Amygdala (tissue), 56 donors: ENCODE data around the gene ELOVL2.
"Not testable (repeated sequence)": the region's sequence is repeated elsewhere in the genome, so short reads cannot be mapped to it uniquely, and the experiment has no call there.

Experiments used
- DNase-seq, 56 donors: peaks; one replicate each; lab custom pipeline; 2025; lab: John Stamatoyannopoulos, UW

ELOVL2 gene

DNA sequence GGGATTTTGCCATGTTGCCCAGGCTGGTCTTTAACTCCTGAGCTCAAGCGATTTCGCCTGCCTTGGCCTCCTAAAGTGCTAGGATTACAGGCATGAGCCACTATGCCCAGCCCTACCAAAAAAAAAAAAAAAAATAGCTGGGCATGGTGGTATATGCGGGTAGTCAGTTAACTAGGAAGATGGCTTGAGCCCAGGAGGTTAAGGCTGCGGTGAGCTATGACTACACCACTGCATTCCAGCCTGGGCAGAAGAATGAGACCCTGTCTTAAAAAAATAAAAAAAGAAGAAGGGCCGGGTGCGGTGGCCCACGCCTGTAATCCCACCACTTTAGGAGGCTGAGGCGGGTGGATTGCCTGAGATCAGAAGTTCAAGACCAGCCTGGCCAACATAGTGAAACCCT lies 50.2 kb downstream of the ELOVL2 start:
- no peak for DNase-seq

DNA sequence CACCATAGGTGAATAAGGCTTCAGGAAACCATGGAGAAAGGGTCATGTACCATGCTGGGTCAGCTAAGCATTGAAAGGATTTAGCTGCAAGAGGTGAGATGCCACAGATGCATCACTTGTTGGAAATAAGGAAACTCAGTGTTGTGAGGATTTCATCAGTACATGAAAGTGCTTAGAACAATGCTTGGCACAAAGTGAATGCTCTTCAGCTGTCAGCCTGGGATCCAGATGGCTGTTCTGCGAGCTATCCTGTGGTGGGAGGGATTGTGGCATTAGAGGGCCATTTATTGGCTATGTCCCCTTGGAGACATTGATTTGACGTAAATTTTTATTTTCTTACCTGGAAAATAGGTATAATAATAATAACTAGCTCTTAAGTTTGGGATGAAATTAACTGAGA lies 53.0 kb downstream of the ELOVL2 start:
- DNase-seq = no peak

DNA sequence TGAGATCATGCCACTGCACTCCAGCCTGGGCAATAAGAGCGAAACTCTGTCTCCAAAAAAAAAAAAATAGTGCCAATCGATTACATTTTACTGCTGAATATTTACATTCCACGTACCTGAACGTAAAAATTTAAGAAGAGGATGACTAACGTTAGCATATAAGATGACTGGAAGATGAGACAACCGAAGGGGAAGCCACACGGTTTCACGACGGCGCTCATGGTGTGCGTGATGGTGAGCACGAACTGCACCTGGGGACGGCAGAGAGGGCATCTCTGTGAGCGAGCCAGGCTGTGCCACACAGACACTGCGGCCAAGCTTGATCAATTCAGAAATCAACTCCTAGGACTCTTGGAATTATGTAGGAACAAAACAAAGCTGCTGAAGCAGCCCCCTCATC lies 54.5 kb downstream of the ELOVL2 start:
- no peak for DNase-seq

DNA sequence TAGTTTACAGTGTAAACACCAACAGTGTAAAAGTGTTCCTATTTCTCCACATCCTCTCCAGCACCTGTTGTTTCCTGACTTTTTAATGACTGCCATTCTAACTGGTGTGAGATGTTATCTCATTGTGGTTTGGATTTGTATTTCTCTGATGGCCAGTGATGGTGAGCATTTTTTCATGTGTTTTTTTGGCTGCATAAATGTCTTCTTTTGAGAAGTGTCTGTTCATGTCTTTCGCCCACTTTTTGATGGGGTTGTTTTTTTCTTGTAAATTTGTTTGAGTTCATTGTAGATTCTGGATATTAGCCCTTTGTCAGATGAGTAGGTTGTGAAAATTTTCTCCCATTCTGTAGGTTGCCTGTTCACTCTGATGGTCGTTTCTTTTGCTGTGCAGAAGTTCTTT lies 59.1 kb downstream of the ELOVL2 start:
- DNase-seq = not testable (repeated sequence)

DNA sequence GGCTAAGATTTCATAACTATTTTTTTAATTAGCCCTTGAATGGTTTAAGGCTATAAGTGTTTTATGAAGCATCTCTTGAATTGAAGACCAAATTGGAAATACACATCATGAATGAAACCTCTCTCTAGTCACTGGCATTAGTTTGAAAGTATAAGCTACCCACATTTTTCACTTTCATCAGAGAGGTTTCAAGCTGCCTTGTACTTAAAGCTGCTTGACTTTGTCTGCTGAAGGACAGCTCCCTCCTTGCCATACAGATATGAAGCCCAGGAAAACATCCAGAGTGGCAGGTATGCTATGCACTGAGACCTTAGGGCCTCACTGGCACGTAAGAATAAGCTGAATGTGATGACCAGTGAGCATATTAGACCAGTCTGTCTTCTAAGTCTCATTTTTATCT lies 62.7 kb downstream of the ELOVL2 start:
- no peak for DNase-seq

DNA sequence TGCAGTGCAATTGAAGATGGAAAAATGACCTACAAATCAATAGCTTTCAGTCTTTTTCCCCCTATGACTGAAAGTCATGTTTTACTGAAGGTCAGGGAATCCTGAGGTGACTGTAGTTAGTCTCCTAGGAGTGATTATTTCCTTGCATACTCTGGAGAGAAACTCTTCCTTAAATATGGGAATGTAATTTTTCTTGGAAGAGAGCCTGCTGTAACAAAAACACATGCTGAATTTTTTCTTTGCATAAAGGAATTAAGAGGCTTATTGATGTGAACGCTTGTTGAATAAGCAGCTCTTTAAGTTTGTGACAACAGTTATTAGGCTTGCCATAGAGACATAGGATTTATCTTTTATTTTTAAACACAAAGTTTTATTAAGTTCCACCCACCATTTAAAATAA lies 64.5 kb downstream of the ELOVL2 start:
- no peak for DNase-seq

DNA sequence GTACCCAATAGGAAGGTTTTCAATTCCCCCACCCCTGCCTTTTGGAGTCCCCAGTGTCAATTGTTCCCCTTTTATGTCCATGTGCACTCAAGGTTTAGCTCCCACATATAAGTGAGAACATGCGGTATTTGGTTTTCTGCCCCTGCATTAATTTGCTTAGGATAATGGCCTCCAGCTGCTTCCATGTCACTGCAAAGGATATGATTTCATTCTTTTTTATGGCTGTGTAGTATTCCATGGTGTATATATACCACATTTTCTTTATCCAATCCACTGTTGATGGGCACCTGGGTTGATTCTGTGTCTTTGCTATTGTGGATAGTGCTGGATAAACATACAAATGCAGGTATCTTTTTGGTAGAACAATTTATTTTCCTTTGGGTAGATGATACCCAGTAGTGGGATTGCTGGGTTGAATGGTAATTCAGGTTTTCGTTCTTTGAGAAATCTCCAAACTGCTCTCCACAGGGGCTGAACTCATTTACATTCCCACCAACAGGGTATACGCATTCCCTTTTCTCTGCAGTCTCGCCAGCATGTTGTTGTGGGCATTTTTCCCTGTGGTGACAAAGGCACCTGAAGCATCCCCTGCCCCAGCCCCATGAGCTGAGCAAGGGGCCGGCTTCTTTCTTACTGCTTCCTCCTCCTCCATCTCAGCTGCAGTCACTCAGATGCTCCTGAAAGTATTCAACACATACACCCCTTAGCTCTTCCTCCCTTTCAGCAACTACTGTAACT lies 66.7 kb downstream of the ELOVL2 start:
- DNase-seq = no peak

DNA sequence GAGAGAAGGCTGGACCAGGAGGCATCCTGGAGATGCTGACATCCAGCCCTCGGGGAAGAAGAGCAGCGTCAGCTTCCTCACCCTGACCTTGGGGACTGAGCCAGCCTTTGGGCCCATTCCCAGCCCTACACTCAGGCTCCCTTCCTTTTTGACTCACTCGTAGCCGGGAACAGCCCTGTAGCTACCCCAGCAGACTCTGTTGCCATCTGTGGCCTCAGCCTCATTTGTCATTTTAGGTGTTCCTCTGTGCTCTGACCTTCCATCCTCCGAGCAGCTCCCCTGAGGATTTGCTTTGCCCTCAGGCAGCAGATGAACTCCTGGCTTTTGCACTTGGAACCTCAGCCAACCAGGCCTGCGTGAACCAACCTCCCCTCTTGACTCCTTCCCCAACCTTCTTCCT lies 67.5 kb downstream of the ELOVL2 start:
- DNase-seq = no peak

DNA sequence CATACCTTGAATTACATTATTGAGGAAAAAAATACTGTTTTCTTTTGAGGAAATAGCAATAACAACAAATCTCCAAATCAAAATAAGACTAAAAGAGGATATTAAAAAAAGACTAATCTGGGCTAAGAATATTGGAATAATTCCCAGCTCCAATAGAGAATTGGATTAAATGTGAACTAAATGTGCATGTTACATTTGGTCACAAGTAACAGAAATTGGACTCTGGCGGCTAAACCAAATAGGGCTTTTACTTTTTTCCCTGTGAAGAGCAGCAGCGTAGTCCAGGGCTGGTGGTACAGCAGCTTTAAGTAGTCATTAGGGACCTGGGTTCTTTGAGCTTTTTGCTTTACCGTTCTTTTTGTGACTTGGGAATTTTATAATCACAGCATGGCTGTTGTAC lies 71.9 kb downstream of the ELOVL2 start:
- no peak for DNase-seq

DNA sequence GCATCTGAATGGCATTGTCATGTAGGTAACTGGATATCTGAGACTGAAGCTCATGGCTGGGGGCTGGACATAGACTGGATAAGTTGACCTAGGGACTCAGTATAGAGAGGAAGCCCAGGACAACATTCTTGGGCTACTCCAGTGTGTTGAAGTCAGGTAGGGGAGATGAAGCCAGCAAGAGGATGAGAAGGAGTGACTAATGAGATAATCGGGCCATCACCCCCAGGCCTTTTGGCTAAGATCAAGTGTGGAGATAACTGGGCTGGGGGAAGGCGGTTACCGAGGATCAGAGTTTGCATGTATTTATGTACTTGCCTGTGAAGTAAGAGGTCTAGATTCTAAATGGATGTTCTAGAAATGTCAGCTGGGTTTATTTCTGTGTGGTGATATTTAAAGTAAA lies 73.4 kb downstream of the ELOVL2 start:
- no peak for DNase-seq

DNA sequence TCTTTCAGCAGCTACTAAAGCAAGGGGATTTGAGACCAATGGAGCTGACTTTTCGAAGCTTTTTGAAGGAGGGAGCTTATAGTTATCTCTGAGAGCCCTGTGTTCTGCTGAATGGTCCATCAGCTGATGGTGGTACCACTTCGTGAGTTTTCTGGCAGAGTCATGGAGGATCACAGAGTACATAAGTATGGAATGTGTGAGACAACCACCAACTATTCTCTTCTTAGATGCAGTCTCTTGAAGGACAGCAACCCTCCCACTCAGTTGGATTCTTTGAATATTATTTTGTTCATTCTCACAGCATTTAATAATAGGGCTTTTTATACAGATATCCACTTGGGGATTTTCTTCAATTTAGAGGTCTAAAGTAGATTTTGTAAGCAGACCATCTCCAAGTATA lies 75.3 kb downstream of the ELOVL2 start:
- no peak for DNase-seq

DNA sequence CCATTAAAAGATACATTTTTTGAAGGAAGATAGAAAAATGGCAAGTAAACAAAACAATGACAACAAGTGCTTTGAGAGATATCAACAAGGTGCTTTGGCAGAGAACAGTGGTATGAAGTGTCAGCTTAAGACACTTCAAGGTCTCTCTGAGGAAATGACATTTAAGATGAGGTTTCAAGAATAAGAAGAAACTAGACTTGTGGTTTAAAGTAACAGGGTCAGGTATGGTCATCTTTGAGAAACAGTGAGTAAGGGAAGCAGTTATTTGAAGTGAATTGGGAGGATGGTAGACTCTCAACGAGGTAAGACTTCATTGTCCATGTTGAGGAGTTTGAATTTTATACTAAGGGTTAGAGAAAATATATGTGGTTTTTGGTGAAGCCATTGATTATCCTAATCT lies 79.4 kb downstream of the ELOVL2 start:
- DNase-seq = no peak

DNA sequence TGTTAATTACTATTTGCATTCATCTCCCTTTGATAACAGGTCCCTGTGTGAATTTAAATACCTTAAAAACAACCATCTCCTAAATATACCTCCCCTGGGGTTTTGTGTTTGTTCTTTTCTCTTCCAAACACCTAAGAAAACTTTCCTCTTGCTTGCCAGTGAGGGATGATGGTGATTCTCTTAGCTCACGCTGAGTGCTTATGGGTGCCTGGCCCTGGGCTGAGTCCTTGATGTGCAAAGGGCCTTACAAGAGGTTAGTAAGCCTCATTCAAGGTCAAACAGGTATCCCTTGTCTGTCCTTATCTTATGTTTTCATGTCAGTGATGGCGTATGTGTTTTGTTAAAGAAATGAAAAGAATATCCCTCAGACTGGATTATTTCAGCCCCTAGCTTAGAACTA lies 81.0 kb downstream of the ELOVL2 start:
- DNase-seq = no peak

DNA sequence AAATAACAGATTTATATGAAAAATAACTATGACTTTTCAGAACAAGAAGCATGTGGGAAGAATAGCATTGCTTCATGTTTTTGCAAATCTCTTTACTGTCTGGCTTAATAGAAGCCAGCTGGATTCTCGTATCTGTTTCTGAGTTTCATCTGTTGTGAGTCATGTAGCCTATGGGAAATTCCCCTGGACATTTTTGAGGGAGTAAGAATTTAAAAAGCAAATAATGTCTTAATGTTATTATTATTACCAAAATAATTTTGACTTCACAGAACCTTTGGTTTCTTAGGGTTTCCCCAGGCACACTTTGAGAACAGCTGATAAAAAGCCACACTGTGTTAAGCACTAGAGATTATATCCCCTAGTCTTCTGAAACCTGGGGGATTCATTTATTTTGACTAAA lies 81.4 kb downstream of the ELOVL2 start:
- DNase-seq = no peak

DNA sequence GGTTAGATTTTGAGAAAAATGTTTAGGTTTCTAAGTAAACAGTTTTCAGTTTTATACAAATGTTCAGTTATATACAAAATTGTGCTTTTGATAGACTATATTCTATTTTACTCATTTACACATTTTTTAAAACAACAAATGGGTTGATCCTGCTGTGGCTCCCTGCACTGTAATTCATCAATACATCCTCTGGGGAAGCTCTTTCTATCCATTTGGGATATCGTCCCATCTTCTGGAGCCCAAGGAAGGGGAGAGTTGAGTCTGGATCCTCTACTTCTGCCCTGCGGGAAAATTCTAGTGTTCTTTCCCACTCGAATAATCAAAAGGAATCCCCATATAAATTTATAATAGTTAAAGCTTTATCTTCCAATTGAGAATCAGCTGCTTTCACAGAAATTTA lies 82.3 kb downstream of the ELOVL2 start:
- no peak for DNase-seq

DNA sequence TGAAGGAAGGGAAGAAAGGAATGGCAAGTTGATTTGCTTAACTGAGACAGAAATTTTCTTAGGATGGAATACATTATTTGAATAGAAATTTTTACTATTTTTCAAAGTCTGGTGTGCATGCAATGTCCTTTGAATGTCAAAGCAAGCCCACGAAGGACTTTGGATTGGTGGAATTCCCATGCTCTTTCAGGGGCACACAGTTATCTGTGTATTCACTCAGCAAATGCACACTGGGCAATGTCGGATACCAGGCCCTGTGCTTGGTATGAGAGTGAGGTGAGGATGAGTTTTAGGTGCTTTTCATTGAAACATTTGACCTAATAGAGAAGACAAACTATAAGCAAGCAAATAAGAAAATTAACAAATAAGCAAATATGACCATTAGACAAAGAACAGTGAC lies 83.9 kb downstream of the ELOVL2 start:
- DNase-seq = no peak

DNA sequence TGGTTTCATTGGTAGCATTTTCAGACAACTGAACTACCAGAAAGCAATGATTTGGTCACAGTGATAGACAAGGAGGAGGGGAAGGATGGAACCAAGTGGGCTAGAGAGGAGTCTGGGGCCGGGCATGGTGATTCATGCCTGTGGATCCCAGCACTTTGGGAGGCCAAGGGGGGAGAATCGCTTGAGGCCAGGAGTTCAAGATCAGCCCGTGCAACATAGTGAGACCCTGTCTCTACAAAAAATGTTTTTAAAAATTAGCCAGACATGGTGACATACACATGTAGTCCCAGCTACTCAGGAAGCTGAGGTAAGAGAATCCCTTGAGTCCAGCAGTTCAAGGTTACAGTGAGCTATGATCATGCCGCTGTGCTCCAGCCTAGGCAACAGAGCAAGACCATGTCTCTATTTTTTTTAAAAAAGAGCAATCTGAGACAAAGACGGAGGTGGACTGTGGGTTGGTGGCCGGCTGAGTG lies 86.7 kb downstream of the ELOVL2 start:
- DNase-seq = no peak

DNA sequence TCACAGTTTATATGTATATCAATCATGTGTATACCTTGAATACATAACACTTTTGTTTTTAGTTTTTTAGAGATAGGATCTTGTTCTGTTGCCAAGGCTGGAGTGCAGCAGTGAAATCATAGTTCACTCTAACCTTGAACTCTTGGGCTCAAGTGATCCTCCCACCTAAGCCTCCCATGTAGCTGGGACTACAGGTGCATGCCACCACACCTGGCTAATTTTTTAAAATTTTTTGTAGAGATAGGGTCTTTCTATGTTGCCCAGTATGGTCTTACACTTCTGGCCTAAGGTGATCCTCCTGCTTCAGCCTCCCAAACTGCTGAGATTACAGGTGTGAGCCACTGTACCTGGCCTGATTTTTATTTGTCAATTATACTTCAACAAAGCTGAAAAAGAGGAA lies 87.3 kb downstream of the ELOVL2 start:
- DNase-seq = no peak

DNA sequence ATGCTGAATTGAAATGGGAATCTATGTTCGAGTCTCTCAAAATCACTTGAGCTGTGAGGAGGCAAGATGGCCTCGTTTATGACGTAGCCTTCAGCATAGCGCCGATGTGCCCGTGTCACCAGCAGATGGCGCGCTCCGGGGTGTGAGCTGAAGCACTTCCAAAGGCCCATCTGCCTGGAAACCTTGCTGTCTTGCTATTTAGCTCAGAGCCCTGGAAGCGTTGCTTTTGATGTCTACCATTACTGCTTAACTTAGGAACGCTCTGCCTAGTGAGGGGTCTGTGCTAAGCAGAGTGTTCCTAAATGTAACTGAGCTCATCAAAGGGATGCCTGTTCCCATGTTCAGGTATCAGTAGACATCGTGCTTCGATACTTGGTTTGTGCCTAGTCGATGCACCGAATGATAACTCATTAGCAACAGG lies 89.5 kb downstream of the ELOVL2 start:
- DNase-seq = peak in 34 of 56 donors; percentile 1 to 66 (median 13)

DNA sequence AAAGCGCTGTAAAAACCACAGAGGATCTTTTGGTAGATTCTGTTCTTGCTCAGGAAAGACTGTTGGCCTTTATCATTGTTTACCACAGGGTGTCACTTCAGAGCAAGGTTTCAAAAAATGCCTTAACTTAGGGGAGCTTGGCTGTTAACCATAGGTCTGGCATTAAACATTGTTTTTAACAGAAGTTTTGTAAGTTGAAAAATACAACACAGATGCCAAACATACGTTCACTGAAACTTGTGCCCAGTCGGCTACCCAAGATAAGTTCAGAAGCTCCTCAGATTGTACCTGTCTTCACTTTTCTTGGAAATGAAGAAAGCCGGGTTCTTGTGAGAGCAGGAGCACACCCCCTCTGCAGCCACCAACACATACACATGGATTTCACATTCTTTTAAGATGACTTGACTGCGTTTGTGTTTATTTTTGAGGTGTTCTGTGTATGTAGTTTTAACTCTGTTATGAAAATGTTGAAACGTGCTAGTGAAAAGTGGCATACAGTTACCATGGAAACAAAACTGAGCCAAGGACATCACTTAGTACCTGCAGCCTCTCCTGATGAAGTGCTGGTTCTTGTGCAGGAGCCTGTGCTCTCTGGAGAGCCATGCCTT lies 92.3 kb downstream of the ELOVL2 start:
- peak in 2 of 56 donors; percentile 1 to 16 for DNase-seq

DNA sequence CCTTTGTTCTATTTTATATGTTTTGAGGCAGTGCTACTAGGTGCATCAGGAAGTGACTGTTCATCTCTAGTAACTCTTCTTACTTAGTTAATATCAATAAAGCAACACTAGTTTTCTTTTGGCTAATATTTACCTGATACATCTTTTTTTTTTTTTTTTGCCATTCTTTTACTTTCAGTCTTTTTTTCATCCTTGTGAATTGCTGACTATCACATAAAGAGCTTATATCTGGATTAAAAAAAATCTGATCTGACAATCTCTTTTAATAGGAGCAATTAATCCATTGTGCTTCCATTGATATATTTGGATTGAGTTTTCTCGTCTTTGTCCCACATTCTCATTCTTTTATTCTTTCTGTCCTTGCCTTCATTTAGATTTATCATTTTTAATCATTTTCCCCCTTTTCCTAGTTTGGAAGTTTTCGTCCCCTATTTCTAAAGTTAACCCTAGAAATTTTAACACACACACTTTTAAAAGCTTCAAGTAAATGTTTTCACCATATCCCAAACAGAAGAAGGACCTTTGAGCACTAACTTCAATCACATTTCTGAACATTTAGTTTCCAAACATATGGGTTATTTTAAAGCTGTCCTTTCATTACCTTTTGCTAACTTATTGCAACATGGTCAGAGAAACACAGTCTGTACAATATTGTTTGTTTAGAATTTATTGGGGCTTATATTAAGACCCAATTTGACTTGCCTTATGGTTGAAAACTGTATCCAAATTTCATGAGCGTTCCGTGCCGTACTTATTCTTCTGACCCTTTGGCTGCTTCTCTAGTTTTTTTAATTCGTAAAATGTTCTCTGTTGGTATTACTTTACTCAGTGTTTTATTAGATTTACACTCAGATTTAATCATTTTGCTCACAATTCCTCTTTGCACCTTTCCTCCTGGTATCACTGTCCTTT lies 94.3 kb downstream of the ELOVL2 start:
- DNase-seq = no peak
